GM18868 (cell line): Measurements from ENCODE around the gene KCMF1.

Experiments used
- ATAC-seq: cut with Tn5 transposase; IDR thresholded peaks from one replicate; pipeline ENCODE4 v1.9.1; 2021; ENCODE audit warnings: mild to moderate bottlenecking, moderate library complexity; ENCODE audit not compliant: unreplicated experiment

Gene KCMF1

DNA sequence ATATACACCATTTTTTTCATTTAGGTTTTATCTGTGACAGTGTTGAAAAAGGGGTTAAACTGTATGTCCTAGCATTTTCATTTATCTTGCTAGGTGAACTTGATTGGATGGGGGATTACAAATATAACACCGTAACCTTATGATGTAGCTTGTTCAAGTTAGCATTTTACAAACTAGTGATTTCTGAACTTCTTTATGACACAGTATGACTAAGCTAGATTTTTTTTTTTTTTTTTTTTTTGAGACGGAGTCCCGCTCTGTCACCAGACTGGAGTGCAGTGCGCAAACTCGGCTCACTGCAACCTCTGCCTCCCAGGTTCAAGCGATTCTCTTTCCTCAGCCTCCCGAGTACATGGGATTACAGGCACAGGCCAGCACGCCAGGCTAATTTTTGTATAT is 47.1 kb downstream of the KCMF1 start:
- ATAC-seq, result no peak

DNA sequence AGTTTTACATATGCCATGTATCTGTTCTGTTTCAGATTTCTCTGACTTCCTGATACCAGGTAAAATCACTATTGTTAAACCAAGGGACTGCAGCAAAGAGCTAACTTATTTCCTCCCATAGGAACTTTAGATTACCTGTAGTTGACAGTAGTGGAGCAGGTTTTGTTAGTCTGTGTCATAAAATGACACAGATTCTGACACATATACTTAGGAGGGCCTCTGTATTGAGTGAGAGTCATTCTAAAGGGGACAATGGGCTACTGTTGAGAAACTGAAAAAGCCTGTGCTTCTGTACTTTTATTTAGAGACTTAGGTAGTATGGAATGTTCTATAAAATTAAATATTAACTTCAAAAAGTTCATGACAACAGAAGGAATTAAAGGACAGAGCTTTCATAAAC is 48.2 kb downstream of the KCMF1 start:
- no peak for ATAC-seq

DNA sequence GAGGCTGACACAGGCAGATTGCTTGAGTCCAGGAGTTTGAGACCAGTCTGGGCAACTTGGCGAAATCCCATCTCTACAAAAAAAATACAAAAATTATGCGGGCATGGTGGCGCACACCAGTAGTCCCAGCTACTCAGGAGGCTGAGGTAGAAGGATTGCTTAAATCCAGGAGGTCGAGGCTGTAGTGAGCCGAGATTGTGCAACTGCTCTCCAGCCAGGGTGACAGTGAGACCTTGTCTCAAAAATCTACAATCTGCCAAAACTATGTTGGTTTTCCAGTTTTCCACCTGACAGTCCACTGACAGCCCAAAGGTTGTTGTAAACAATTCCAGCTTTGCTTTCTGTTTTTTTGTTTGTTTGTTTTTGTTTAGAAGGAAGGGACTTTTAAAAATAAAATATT is 51.3 kb downstream of the KCMF1 start:
- ATAC-seq, result no peak

DNA sequence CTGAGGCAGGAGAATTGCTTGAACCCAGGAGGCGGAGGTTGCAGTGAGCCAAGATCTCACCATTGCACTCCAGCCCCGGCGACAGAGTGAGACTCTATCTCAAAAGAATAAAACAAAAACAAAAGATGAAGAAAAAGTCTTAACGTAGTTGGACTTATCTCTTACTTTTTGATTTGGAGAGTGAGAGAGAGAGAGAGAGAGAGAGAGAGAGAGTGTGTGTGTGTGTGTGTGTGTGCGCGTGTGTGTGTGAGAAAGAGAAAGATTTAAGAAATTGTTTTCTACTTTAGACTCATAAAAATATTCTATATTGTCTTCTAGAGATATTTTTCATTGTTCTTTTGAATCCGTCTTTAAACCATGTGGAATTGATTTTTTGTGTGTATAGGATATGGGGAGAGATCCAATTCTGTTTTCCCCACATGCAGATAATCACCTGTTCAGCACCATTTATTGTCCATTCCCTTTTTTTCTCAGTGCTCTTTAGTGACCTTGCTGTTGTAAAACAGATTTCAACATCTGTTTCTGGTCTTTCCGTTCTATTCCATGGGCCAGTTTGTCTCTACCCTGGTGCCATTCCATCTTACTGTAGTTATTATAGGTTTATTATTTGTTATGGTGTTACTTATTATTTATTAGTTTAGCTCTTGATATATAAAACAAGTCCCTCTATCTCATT is 53.5 kb downstream of the KCMF1 start:
- ATAC-seq, result no peak

DNA sequence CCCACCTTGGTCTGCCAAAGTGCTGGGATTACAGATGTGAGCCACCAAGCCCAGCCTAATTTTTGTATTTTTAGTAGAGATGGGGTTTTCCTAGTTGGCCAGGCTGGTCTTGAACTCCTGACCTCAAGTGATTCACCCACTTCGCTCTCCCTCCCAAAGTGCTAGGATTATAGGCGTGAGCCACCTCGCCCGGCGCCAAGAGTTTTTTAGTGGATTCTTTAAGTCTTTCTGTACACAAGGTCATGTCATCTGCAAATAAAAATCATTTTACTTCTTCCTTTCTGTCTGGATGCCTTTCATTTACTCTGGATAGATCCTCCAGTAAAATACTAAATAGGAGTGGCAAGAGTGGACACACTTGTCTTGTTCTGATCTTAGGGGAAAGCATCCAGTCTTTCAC is 61.7 kb downstream of the KCMF1 start:
- ATAC-seq, result no peak

DNA sequence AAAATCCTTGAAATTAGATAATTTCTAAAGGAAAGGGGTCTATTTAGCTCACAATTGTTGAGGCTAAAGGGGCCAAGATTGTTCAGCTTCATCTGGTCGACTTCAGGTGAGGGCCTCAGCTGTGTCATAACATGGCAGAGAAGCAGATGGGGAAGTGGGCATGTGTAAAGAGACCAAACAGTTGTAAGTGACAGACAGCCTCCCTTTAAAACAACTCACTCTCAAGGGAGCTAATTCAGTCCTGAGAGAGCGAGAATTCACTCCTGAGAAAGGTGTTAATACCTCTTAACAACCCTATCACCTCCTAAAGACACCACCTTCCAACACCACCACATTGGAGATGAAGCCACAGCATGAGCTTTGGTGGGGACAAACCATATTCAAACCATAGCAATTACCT is 62.4 kb downstream of the KCMF1 start:
- ATAC-seq, result no peak

DNA sequence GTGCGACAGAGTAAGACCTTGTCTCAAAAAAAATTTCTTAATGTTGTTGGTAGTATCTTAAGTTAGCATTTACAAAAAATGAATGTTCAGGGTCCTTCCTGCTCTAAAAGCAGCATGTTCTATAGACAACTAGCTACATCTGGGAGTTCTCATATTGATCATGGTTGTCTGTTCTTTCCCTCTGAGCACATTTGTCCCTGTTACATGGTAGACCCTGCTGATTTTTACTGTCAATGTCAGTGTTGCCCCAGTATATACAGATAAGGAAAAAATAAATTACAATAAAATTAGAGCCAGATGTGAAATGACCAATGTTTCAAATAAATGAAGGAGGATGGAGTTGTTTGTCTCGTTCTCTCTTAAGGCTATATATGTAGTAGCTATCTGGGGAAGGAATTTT is 63.2 kb downstream of the KCMF1 start:
- no peak for ATAC-seq

DNA sequence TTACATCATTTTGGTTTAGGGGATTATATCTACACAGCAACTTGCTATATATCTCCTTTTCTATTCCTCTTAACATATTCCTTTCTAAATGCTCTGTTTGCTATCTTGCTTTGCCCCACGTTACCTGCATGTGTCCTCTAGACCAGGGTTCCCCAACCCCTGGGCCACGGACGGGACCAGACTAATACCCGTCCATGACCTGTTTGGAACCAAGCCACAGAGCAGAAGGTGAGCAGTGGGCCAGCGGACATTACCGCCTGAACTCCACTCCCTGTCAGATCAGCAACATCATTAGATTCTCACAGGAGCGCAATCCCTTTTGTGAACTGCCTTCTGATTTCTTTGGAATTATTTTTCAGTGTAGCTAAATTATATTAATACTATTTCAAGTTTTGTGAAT is 66.7 kb downstream of the KCMF1 start:
- ATAC-seq, result no peak

DNA sequence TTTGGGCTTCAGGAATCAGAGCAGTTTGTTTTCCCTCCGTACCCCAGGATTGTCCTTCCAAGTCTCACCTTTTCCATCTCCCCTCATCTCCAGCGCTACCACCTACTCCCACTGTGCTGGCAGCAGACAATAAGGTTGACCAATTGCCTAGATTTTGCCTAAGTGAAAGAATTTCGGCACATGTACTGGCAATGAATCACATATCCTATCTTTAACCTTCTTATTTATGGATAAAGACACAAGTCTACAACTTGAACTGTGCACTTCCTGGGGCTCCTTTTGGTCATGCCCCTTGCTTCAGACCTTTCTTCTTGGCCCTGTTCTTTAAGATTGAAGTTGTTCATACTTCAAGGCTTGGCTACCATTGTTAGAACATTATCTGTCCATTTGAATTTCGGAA is 71.4 kb downstream of the KCMF1 start:
- no peak for ATAC-seq

DNA sequence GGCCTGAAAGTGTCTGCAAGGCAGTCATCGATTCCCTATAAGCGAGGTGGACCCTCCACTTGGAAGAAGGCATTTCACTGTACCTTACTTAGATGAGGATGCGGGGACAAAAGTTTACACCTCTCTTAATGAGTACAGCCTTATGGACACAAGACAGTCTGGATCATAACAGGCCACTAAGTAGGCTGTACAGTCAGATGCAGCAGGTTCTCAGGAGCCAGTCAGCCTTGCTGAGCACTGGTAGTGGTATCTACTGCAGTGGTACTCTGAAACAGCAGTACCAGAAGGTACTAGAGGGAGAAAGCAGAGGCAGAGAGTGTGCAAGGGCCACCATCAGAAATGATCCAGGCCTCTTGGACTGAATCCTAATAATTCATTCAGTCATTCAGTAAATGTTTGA is 77.6 kb downstream of the KCMF1 start:
- ATAC-seq, result no peak

DNA sequence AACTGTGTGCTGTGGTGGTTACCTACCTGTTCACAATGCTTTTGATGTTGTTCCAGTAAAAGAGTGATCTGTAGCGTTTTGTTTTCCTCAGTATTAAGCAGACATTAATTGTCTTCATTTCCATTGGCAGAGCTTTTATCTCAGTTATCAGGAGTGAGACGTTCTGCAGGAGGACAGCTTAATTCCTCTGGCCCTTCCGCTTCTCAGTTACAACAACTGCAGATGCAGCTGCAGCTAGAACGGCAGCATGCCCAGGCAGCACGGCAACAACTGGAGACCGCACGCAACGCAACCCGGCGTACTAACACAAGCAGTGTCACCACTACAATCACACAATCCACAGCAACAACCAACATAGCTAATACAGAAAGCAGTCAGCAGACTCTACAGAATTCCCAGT is 78.3 kb downstream of the KCMF1 start:
- ATAC-seq, result no peak

DNA sequence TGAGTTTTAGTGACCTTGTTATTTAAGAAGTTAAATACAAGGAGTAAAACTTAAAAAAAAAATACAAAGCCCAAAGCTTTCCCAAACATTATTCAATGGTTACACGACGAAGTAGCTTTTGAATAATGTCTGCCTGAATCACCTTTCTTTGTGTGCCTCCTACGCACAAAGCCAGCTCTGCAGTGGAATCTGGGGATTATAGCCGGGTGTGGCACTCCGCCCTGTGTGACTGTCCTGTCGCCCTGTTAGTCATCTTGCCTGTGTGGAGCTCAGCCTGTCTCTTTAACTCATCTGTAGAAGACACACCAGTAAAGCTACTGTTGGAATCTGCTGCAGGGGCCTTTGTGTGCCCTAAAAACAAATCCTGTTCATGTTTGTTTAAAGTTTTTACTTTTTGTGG is 82.8 kb downstream of the KCMF1 start:
- ATAC-seq, result no peak

DNA sequence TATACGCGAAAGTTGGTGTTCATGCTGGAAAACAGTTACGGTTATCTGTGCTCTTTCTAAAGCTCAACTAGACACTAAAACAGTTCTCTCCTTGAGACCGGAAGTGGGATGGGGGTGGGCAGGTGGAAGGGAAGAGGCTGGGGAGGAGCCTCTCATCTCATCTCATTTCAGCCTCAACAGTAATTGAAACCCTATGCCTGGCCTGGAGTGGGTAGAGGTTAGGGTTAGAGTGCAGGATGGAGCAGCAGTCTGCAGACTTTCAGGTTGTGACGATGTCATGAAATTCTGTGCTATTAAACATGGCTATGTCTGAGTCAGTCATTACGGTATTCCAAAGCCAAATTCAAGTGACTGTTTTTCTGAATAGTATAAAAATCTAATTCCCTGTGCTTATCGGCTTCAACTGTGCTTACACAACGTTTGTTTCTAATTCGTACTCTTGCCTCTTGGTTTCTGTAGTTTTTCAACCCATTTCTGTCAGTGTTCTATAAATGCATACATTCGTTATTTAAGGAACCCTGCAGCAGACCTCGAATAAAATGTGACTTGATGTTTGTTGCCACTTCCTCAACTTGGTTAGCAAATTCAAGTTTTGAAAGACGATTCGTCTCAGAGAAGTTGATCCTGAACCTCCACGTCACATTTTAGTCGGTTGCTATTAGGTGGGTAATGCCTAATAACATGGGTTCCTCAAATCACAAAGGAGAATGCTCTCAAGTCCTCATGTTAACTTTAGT is 86.4 kb downstream of the KCMF1 start:
- ATAC-seq, result no peak

DNA sequence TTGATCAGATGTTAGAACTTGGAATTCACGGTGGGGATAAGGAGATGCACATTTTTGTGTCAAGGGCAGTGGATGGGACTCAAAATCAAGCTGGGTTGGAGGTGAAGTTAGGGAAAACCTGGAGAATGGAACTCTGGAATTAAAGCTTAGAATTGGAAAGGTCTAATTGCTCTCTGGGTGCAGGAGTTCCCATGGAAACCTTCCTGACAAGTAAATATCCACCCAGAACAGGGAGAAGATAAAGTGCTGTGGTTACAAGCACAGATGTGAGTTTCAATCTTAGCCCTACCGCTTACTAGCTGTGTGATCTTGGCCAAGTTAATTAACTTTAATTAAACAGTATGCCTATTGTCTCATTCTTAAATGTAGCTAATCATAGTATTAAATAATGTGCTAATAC is 90.9 kb downstream of the KCMF1 start:
- ATAC-seq, result no peak

DNA sequence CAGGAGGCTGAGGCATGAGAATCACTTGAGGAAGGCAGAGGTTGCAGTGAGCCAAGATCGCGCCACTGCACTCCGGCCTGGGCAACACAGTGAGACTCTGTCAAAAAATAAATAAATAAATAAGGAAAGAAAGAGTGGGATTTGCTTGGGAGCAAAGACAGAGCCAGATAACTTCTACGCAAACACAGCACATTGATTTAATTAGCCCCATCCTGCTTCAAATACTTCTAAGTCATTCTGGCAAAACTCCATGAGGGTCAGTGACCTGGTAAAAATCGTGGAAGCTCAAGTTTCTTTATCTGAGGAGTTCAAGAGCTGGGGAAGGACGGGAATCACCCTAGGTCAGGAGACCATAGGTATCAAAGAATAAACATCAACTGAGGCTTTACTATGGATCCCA is 91.6 kb downstream of the KCMF1 start:
- no peak for ATAC-seq

DNA sequence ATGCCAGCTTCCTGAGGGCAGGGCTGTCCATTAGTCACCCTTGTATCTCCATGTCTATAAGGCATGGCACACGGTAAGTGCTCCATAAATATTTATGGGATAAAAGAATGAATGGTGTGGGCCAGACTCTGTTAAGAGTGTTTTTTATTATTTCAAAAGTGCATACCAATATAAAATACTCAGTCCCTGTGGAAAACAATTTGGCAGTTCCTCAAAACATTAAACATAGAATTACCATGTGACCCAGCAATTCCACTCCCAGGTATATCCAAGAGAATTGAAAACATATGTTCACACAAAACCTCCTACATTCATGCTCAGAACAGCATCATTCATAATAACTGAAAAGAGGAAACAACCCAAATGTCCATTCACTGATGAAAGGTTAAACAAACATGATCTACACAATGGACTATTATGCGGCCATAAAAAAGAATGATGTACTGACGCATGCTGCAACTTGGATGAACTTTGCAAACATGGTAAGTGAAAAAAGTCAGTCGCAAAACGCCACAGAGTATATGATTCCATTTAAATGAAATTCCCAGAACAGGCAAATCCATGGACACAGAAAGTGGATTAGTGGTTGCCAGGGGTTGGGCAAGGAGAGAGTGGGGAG is 93.1 kb downstream of the KCMF1 start:
- no peak for ATAC-seq

DNA sequence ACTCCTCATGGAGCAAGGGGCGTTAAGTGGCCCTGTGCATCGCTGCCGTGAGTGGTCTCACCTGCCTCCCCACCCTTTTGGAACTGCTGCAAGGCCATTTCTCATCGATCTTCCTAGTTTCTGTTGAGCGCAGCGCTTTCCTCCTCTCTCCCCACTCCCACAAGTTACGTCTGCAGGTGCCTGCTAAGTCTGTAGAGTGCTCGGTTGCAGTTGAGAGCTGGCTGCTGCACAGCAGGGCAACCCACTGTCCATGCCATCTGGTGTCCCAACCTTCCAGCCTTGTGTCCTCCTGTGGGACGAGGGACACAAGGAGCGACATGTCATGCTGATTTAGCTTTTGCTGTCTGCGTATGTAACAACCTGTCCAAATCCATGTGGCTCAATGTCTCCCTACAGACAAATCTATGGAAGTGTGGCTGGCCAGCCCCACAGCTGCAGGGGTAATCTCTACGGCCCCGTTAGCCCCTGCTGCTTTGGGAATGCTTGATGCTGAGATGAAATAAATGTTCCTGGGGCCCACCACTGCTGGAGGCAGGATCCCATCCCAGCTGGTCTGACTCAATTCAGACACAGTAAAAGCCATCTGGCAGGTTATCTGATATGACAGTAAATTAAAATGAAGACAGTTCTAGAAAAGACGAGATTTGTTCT is 94.1 kb downstream of the KCMF1 start:
- no peak for ATAC-seq

DNA sequence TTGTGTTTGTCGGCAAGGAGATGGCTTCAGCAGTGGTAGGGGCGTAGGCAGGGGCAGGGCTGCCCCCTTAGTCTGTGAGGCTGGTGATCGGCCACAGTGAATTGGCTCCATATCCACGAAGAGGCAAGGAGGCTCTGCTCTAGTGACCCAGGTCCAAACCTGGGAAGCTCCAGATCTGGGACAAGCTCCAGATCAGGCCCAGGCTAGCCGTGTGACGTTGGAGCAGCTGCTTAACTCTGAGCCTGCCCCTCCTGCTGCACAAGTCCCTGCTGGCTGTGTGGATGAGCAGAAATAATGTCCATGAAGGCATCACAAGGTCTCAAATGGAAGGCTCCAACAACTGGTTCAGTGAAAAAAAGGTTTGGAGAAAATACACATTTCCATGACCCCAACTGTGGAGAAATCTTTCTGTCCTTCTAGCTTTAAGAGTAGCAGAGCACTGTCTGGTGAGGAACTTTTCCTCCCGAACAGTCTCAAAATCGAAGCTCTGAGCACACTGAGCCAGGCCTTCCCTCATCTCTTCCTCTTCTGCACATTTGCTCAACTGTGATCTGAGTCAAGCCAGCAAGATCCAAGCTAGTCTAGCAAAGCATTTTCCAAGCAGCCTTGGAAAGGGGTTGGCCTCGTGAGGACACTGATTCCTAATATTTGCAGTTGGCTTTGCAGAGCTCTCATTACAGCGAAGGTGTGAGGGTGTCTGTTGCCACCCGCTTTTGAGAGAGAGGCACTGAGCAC is 95.2 kb downstream of the KCMF1 start:
- ATAC-seq, result no peak

DNA sequence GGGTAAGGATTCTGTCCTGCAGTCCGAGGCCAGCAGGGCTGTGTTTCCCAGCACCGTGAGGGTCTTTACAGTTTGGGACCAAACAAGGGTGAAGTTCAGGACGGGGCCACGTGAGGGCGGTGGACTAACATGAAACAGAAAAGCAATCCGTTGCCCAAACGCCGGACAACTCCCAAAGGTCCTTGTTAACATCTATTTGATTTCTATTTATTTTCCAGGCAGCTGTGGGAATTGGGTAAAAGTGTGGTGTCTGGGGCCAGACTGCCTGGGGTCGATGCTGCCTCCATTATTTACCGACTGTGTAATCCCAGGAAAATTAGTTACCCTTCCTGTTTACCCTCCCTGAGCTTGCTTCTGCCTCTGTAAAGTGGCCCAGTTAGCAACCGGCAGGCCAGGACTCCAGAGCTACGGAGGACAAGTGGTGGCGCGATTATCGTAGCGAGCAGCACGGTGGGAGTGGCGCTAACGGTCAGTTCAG is 96.0 kb downstream of the KCMF1 start:
- ATAC-seq, result peak; percentile 77

DNA sequence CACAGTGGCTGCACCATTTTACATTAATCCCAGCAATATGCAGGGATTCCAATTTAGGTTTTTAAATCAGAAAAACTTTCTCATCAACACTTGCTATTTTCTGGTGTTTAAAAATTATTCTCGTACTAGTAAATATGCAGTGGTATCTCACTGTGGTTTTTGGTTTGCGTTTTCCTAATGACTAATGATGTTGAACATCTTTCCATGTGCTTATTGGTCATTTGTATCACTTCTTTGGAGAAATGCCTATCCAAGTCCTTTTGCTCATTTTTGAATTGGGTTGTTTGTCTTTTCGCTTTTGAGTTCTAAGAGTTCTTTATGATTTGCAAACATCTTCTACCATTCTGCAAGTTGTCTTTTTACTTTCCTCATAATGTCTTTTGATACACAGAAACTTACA is 100.1 kb downstream of the KCMF1 start:
- ATAC-seq, result no peak

DNA sequence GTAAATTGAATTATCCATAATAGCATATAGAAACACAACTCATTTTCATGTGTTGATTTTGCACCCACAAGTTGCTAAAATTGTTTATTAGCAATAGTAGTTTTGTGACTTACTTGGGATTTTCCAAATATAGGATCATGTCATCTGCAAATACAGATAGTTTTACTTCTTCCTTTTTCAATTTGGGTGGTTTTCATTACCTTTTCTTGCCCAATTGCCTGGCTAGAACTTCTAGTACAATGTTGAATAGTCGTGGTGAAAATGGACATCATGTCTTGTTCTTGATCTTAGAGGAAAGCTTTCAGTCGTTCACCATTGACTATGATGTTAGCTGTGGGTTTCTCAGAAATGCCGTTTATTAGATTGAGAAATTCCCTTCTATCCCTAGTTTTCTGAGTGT is 102.1 kb downstream of the KCMF1 start:
- ATAC-seq, result no peak
